Stimulated activated CD8-positive, alpha-beta memory T cell treated with anti-CD3 and anti-CD28 coated beads, Interleukin-12 subunit alpha, Interleukin-12 subunit beta, amount 100 ng/mL, for 4 hours (primary cell): ENCODE measurements around the gene CCDC71.

Source experiments
- DNase-seq: peaks from one replicate; pipeline ENCODE4 v3.0.0-alpha.2; 2020; ENCODE audit warnings: low read depth

CCDC71 gene

DNA sequence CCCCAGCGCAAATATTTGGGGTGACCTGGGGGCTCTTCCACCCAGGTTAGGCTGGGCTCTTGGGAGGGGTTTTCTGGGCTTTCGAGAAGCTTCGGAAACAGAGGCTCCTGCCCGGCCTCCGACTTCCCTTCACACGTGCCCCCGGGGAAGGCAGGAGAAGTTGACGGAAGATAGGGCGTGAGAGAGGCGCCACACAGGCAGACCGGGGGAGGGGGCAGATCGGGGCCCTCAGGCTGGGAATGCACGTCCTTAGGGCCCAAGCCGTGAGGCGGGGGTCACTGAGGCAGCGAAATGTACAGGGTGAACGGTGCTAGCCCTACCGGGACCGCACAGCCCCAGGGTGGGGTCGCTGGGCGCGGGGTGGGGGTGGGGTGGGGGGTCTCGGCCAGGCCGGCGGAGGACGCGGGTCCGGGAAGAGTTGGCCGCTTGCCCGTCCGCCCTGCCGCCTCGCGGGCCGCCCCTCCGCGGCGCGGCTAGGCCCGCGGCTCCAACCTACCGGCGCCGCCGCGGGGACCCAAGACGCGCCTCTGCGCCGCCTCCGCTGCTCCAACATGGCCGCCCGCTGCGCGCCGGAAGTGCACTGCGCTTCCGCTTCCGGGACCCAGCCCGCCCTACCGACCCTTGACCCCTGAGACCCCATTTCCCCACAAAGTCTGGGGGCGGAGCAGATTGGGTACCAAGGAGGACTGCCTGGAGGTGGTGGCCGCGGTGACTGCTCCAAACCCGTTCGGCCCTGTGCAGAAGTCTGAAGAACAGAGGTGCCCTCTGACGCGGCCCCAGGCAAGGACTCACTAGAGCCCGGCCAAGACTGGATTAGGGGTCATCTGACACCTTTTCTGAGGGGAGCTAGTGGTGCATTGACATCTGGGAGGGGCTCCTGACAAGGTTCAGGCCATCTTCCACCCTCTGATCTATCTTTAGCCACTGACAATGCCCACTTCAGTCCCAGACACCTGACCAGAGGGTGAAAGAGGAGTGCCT is at the start of gene CCDC71:
TSS of gene CCDC71 (minus strand) at position 561 of the 981 bp plus-strand sequence. CDS start 2,123 bp downstream, outside the sequence.
- DNase-seq = peak; percentile 67

DNA sequence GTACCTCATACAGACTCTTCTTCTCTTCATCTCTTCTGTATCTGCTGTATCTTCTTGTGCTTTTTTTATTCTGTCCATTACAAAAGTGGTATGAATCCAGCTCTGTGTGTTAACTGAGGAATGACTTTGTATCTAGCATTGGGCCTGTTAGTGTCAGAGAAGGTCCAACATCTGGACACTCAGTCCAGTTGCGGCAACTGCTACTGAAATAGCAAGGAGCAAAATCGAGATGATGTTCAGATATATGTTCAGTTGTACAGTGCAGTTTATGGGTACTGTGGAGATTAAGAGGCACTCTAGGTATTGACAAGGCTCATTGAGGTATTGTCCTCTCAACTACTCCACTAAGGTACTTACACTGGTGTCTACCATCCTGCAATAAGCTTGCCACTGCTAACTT is 47.9 kb upstream of the CCDC71 start:
- no peak for DNase-seq

DNA sequence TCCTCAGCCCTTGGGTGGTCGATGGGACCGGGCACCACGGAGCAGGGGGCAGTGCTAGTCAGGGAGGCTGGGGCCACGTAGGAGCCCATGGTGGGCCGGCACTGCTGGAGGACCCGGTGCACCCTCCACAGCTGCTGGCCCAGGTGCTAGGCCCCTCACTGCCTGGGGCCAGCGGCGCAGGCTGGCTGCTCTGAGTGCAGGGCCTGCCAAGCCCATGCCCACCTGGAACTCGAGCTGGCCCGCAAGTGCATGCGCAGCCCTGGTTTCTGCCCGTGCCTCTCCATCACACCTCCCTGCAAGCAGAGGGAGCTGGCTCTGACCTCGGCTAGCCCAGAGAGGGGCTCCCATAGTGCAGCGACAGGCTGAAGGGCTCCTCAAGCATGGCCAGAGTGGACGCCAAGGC is 47.4 kb upstream of the CCDC71 start:
- DNase-seq = no peak

- no peak for DNase-seq
Observed at GRCh38 chr3:49199900-49200281, 33.8 kb upstream of the CCDC71 start.

DNA sequence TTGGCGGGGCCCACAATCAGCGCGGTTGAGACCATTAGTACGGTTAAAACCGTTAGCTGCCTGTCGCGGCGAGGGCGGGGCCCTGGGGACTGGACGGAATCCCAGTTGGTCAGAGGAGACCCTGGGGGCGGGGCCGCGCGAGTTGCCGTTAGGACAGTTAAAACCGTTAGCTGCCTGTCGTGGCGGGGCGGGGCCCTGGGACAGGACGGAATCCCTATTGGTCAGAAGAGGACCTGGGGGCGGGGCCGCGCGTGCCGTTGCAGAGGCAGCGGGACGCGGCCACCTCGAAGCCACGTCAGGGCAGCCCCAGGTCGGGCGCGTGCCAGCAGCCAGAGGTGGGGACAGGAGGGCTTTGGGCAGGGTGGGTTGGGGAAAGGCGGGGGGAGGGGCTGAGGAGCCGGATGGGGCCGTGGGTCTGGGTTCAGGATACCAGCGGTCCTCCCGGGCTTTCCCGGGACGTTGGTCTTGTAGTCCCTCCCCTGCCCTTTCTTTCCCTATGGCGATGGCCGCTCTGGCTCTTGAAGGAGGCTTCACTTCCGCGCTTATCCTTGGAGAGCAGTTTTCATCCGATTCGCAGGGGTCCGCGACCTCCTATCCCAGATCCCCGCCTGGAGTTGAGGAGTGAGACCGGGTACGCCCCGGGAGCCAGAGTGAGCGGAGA is 33.2 kb upstream of the CCDC71 start:
- DNase-seq = no peak

DNA sequence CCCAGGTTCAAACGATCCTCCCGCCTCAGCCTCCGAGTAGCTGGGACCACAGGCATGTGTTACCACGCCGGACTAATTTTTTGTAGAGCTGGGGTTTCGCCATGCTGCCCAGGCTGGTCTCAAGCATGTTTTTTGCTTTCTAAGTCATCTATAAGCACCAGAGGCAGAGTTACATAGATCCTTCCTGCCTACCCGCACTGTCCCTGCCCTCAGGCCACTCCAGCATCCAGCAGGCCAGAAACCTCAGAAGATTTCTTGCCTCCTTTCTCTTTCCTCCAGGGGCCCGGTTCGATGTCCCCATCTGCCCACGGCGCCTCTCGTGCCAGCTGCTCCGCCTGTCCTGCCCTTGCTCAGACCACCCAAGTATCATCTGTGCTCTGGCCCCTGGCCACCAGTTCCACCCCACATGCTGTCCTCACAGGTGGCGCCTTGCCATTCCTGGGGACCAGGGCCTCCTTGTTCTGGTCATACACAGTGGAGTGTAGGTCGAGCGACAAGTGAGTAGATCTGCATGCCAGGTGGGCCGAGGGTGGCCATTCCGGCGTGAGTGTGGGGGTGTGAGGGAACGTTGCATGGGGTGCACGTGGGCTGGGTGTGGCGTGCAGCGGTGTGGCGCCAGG is 32.6 kb upstream of the CCDC71 start:
- no peak for DNase-seq

GRCh38 chr3:49198161-49198560 is 32.0 kb upstream of the CCDC71 start:
- DNase-seq = no peak

DNA sequence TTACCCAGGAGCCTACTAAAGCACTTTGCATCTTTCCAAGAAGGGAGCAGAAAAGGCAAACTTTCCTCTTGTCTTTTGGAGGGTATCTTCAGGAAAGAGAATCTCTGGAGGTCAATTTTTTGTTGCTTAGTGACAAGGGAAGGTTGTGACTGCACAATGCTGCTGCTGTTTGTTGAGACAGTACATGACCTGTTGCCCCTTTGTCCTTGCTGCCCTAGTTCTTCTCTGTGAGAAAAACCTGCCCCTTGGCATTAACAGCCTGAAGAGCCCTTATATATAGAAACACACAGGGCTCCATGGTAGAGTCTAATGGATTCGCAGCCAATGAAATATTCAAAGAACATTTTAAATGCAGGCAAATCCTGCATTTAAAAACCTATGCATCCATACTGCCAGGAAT is 25.6 kb upstream of the CCDC71 start:
- no peak for DNase-seq

GRCh38 chr3:49183873-49184272 is 17.7 kb upstream of the CCDC71 start:
- no peak for DNase-seq

- DNase-seq = no peak
Observed at GRCh38 chr3:49182682-49183081, 16.6 kb upstream of the CCDC71 start.

DNA sequence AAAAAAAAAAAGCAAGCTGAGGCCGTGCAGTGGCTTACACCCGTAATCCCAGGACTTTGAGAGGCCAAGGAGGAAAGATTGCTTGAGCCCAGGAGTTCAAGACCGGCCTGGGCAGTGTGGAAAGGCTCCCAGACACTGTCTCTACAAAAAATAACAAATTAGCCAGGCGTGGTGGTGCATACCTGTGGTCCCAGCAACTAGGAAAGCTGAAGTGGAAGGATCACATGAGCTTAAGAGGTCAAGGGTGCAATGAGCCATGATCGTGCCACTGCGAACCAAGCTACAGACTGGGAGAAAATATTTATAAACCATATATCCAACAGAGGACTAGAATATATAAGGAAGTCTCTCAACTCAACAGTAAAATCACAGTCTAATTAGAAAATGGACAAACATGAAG is 15.2 kb upstream of the CCDC71 start:
- no peak for DNase-seq

DNA sequence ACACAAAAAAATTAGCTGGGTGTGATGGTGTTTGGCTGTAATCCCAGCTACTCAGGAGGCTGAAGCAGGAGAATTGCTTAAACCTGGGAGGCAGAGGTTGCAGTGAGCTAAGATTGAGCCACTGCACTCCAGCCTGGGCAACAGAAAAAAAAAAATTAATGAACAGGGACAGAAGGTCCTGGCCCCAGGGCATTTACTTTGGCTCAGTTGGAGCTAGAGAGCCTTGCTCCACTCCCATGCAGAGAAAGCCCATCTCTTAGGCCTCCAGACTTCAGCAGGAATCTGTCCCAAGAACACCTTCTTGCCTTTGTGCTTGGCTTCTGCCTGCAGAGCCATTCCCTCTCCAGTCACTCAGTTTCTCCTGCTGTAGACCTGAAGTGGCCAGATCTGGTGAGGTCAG is 14.0 kb upstream of the CCDC71 start:
- DNase-seq = no peak

GRCh38 chr3:49177073-49177472 is 10.9 kb upstream of the CCDC71 start:
- DNase-seq = no peak

DNA sequence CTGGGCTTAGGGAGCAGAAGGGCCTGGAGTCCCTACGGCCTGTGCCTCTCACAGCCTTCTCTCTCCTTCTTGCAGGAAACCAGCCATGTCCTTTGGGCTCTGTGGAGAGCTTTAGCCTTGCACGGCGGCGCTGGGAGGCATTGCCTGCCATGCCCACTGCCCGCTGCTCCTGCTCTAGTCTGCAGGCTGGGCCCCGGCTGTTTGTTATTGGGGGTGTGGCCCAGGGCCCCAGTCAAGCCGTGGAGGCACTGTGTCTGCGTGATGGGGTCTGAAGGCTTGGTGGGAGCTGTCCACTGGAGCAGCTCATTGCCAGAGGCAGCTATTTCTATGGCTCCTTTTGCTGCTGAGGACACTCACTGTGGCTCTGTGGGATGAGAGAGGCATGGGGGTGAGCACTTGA is 9.4 kb upstream of the CCDC71 start:
- DNase-seq = no peak

- DNase-seq = no peak
Observed at GRCh38 chr3:49174397-49174985, 8.4 kb upstream of the CCDC71 start.

- no peak for DNase-seq
Observed at GRCh38 chr3:49173792-49174170, 7.7 kb upstream of the CCDC71 start.

DNA sequence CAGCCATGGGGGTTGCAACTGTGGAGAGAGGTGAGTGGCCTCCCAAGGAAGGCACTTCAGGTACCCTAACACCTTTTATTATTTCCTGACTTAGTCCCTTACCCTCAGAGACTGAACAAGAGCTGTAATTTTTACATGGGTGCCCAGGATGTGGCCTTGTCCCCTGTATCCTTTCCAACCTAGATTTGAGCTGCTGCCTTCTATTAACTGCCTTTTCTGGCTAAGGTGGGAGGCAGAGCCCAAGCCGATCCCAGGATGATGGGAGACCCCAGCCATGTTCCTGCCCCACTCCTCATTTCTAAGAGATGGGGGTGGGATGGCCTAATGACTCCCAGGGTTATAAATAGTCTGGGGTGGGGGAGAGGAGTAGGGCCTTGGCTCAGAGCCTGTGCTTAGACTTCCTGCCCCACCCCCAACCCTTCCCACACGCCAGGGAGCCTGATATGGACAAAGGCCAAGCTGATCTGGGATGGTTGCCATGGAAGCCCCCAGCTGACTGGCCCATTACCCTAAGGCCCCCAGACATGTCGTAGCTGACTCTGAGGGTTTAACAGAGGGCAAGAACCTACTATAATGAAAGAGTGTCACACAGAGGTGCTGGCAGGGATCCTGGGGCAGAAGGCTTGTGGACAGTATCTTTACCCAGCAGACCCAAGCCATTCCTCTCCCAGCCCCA is 7.1 kb upstream of the CCDC71 start:
- DNase-seq = no peak

GRCh38 chr3:49172551-49173041 is 6.5 kb upstream of the CCDC71 start:
- no peak for DNase-seq

- no peak for DNase-seq
Observed at GRCh38 chr3:49171775-49172500, 5.8 kb upstream of the CCDC71 start.

GRCh38 chr3:49171119-49171774 is 5.1 kb upstream of the CCDC71 start, which contains the start of gene KLHDC8B:
TSS of gene KLHDC8B (plus strand) at chr3:49171598. CDS start at chr3:49172770, 1,172 bp downstream.
- peak; percentile 62 for DNase-seq
